GM12878 (cell line): ENCODE data around the gene SPSB3. TPM values are rescaled to one million over a fixed set of nuclear protein-coding genes. Genes with fewer than 3 reads are reported as not detected.

Source experiments
- CHD4 ChIP-seq: fragments of 200-600 bp; sonication (generic); IDR thresholded peaks from 2 replicates; pipeline ENCODE4 v1.6.1; 2016; ENCODE audit warnings: mild to moderate bottlenecking
- E2F8 ChIP-seq: fragments of 450-650 bp; IDR thresholded peaks from 2 replicates; pipeline ENCODE4 v1.6.1; 2018; ENCODE audit warnings: mild to moderate bottlenecking, low read depth, moderate library complexity; ENCODE audit not compliant: partially characterized antibody
- ESRRA ChIP-seq: IDR thresholded peaks from 2 replicates; pipeline ENCODE4 v1.6.1; 2012; ENCODE audit warnings: mild to moderate bottlenecking, low read length, improper control_type of control experiment
- JUND ChIP-seq: IDR thresholded peaks from 2 replicates; pipeline ENCODE4 v1.6.1; 2012; ENCODE audit warnings: low read depth, mild to moderate bottlenecking, low read length, improper control_type of control experiment, moderate library complexity
- MLLT1 ChIP-seq: fragments of 450-650 bp; IDR thresholded peaks from 2 replicates; pipeline ENCODE4 v1.6.1; 2016; ENCODE audit warnings: mild to moderate bottlenecking
- RB1 ChIP-seq: fragments of 450-650 bp; formaldehyde crosslinking; IDR thresholded peaks from 2 replicates; pipeline ENCODE4 v1.6.1; 2017; ENCODE audit warnings: mild to moderate bottlenecking, borderline replicate concordance
- SMC3 ChIP-seq: IDR thresholded peaks from 2 replicates; pipeline ENCODE4 v1.6.1; 2011; ENCODE audit warnings: low read length, improper control_type of control experiment, borderline replicate concordance
- ZNF592 ChIP-seq: fragments of 450-650 bp; IDR thresholded peaks from 2 replicates; pipeline ENCODE4 v1.6.1; 2017; ENCODE audit warnings: mild to moderate bottlenecking, moderate library complexity
- ZNF622 ChIP-seq: fragments of 450-650 bp; IDR thresholded peaks from 2 replicates; pipeline ENCODE4 v1.6.1; 2017; ENCODE audit warnings: mild to moderate bottlenecking, inconsistent platforms
- polyA plus RNA-seq, 11 experiments: library from polyadenylated mRNA; depleted of rRNA in 4 of 11; unstranded in 6 of 11; stranded (reverse) in 5 of 11; fragments of >200 nt; fragmentation: Nextera tagmentation in 4 of 11; fragmentation: Illumina TruSeq in 1 of 11; extraction: Ambion mirVana in 4 of 11; extraction: Trizol in 1 of 11; gene quantifications; 1 replicate in 1 of 11; 2 replicates in 10 of 11; pipeline versions ENCODE4 v1.2.1 to v1.2.3, GENCODE V29; 2011 to 2016; ENCODE audit warnings: inconsistent platforms in 2 of 11, missing spikeins in 2 of 11, low read depth in 1 of 11
- total RNA-seq, 4 experiments: library from RNA; depleted of rRNA in 3 of 4; stranded (reverse); fragments of >200 nt in 3 of 4; fragmentation: Illumina TruSeq in 1 of 4; extraction: Trizol in 1 of 4; gene quantifications; 2 replicates each; pipeline versions ENCODE4 v1.2.1 to v1.2.3, GENCODE V29; 2013 to 2021
- TF ChIP-seq, protein P1 (sequence below): fragments of 450-650 bp; IDR thresholded peaks from 2 replicates; pipeline ENCODE4 v1.6.1; 2016; ENCODE audit warnings: mild to moderate bottlenecking, moderate library complexity, borderline replicate concordance
- TF ChIP-seq, protein P2 (sequence below): fragments of 150-350 bp; IDR thresholded peaks from 2 replicates; pipeline ENCODE4 v1.6.1; 2016; ENCODE audit warnings: low read depth, low read length

The SPSB3 gene
- total and polyA plus RNA-seq, 10 of the 15 experiments (the other 5 are each of a cell fraction or from before 2014, with no cell fraction given), result 0.31 to 26.9 (median 14.0) TPM

GRCh38 chr16:1826691-1827573, 44.6 kb upstream of the SPSB3 start, which contains the start of the genes FAHD1 and HAGH (continued):
- TF ChIP-seq, protein P1, sequence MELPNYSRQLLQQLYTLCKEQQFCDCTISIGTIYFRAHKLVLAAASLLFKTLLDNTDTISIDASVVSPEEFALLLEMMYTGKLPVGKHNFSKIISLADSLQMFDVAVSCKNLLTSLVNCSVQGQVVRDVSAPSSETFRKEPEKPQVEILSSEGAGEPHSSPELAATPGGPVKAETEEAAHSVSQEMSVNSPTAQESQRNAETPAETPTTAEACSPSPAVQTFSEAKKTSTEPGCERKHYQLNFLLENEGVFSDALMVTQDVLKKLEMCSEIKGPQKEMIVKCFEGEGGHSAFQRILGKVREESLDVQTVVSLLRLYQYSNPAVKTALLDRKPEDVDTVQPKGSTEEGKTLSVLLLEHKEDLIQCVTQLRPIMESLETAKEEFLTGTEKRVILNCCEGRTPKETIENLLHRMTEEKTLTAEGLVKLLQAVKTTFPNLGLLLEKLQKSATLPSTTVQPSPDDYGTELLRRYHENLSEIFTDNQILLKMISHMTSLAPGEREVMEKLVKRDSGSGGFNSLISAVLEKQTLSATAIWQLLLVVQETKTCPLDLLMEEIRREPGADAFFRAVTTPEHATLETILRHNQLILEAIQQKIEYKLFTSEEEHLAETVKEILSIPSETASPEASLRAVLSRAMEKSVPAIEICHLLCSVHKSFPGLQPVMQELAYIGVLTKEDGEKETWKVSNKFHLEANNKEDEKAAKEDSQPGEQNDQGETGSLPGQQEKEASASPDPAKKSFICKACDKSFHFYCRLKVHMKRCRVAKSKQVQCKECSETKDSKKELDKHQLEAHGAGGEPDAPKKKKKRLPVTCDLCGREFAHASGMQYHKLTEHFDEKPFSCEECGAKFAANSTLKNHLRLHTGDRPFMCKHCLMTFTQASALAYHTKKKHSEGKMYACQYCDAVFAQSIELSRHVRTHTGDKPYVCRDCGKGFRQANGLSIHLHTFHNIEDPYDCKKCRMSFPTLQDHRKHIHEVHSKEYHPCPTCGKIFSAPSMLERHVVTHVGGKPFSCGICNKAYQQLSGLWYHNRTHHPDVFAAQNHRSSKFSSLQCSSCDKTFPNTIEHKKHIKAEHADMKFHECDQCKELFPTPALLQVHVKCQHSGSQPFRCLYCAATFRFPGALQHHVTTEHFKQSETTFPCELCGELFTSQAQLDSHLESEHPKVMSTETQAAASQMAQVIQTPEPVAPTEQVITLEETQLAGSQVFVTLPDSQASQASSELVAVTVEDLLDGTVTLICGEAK, result 0 out of 2 replicates have a peak, but pooled peaks have one; percentile 17
- TF ChIP-seq RB1, result peak; percentile 77; the same call in 1 of the 2 replicates
- no peak for TF ChIP-seq CHD4
- no peak for TF ChIP-seq JUND
- TF ChIP-seq, protein P2, sequence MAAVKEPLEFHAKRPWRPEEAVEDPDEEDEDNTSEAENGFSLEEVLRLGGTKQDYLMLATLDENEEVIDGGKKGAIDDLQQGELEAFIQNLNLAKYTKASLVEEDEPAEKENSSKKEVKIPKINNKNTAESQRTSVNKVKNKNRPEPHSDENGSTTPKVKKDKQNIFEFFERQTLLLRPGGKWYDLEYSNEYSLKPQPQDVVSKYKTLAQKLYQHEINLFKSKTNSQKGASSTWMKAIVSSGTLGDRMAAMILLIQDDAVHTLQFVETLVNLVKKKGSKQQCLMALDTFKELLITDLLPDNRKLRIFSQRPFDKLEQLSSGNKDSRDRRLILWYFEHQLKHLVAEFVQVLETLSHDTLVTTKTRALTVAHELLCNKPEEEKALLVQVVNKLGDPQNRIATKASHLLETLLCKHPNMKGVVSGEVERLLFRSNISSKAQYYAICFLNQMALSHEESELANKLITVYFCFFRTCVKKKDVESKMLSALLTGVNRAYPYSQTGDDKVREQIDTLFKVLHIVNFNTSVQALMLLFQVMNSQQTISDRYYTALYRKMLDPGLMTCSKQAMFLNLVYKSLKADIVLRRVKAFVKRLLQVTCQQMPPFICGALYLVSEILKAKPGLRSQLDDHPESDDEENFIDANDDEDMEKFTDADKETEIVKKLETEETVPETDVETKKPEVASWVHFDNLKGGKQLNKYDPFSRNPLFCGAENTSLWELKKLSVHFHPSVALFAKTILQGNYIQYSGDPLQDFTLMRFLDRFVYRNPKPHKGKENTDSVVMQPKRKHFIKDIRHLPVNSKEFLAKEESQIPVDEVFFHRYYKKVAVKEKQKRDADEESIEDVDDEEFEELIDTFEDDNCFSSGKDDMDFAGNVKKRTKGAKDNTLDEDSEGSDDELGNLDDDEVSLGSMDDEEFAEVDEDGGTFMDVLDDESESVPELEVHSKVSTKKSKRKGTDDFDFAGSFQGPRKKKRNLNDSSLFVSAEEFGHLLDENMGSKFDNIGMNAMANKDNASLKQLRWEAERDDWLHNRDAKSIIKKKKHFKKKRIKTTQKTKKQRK, result peak; percentile 48; the same call in 1 of the 2 replicates
- no peak for TF ChIP-seq ESRRA
- TF ChIP-seq E2F8, result no peak
- no peak for TF ChIP-seq ZNF622
- peak; percentile 32; the same call in 1 of the 2 replicates for TF ChIP-seq MLLT1
- TF ChIP-seq ZNF592, result no peak
- TF ChIP-seq SMC3, result no peak
